SK-N-SH (cell line): ENCODE measurements around the gene VAMP5. TPM values are rescaled to one million over a fixed set of nuclear protein-coding genes. Genes with fewer than 3 reads are reported as not detected.

ENCODE experiments used
- CTCF ChIA-PET: fragments of 300-600, 350-600 bp; formaldehyde crosslinking; extraction: SDS; loops from one replicate; lab custom pipeline; 2021; lab: Yijun Ruan, JAX
- POLR2A ChIA-PET: fragments of 350-600 bp; sonication (Branson Sonifier 250); formaldehyde crosslinking; extraction: SDS; loops from one replicate; lab custom pipeline; 2020; ENCODE audit warnings: antibody characterized with exemption, inconsistent platforms; lab: Yijun Ruan, JAX
- DNase-seq: peaks from one replicate; pipeline ENCODE4 v3.0.0; 2012
- H2AFZ ChIP-seq: fragments of 200-600 bp; sonication (generic); 2 replicates; pipeline ENCODE4 v1.8.1; 2016; ENCODE audit warnings: antibody characterized with exemption, mild to moderate bottlenecking, low read depth
- H3F3A ChIP-seq: fragments of 200-600 bp; sonication (generic); replicated peaks from 2 replicates; pipeline ENCODE3; 2016; ENCODE audit warnings: antibody characterized with exemption, mild to moderate bottlenecking; ENCODE audit not compliant: insufficient read depth
- H3K27ac ChIP-seq, 2 experiments: fragments of 200-500 bp in 1 of 2; fragments of 200-600 bp in 1 of 2; sonication (Bioruptor generic) in 1 of 2; sonication (generic), shearing (Covaris generic) in 1 of 2; 2 replicates each; pipeline versions ENCODE4 v1.5.1 to v1.6.1; 2014 to 2016; ENCODE audit warnings: low read depth in 2 of 2, inconsistent platforms in 1 of 2, low read length in 1 of 2, mild to moderate bottlenecking in 1 of 2, mixed read lengths in 1 of 2
- H3K27me3 ChIP-seq: fragments of 200-600 bp; sonication (generic), shearing (Covaris generic); 2 replicates; pipeline ENCODE4 v1.6.1; 2016; ENCODE audit warnings: mixed run types; ENCODE audit not compliant: insufficient read depth
- H3K36me3 ChIP-seq, 2 experiments: fragments of 200-500 bp in 1 of 2; fragments of 200-600 bp in 1 of 2; sonication (Bioruptor generic) in 1 of 2; sonication (generic) in 1 of 2; replicated peaks in 1 of 2; 2 replicates each; pipeline versions ENCODE3 to v1.5.1; 2014 to 2016; ENCODE audit warnings: low read length in 1 of 2, mild to moderate bottlenecking in 1 of 2; ENCODE audit not compliant: insufficient read depth in 2 of 2, control insufficient read depth in 1 of 2
- H3K4me1 ChIP-seq, 2 experiments: fragments of 200-500 bp in 1 of 2; fragments of 200-600 bp in 1 of 2; sonication (Bioruptor generic) in 1 of 2; sonication (generic), shearing (Covaris generic) in 1 of 2; 2 replicates each; pipeline versions ENCODE4 v1.5.1 to v1.6.1; 2014 to 2016; ENCODE audit warnings: low read depth in 1 of 2, low read length in 1 of 2, mixed run types in 1 of 2; ENCODE audit not compliant: insufficient read depth in 2 of 2, control insufficient read depth in 1 of 2
- H3K4me2 ChIP-seq: fragments of 200-600 bp; sonication (generic), shearing (Covaris generic); 2 replicates; pipeline ENCODE4 v1.6.1; 2017; ENCODE audit warnings: mixed run types
- H3K4me3 ChIP-seq, 2 experiments: fragments of 200-500 bp in 1 of 2; fragments of 200-600 bp in 1 of 2; sonication (Bioruptor generic) in 1 of 2; sonication (generic), shearing (Covaris generic) in 1 of 2; 2 replicates each; pipeline versions ENCODE4 v1.5.1 to v1.8.1; 2014 to 2016; ENCODE audit warnings: low read depth in 2 of 2, inconsistent platforms in 1 of 2, low read length in 1 of 2, mild to moderate bottlenecking in 1 of 2, mixed read lengths in 1 of 2, moderate library complexity in 1 of 2
- H3K79me2 ChIP-seq: fragments of 200-600 bp; sonication (generic); 2 replicates; pipeline ENCODE4 v1.8.1; 2017; ENCODE audit warnings: mild to moderate bottlenecking; ENCODE audit not compliant: insufficient read depth
- H3K9ac ChIP-seq: fragments of 200-600 bp; sonication (generic); 2 replicates; pipeline ENCODE4 v1.6.1; 2017; ENCODE audit warnings: mixed run types
- H3K9me2 ChIP-seq: fragments of 200-600 bp; sonication (generic); 2 replicates; pipeline ENCODE4 v1.6.1; 2017; ENCODE audit warnings: mixed run types
- H3K9me3 ChIP-seq: fragments of 200-600 bp; sonication (generic); 2 replicates; pipeline ENCODE4 v1.6.1; 2017; ENCODE audit warnings: mixed run types, mild to moderate bottlenecking, moderate library complexity
- H4K20me1 ChIP-seq: fragments of 200-600 bp; sonication (generic); 2 replicates; pipeline ENCODE4 v1.6.1; 2017; ENCODE audit warnings: mild to moderate bottlenecking, mixed run types; ENCODE audit not compliant: insufficient read depth
- EZH2phosphoT487 ChIP-seq: fragments of 200-600 bp; sonication (generic); IDR thresholded peaks from 2 replicates; pipeline ENCODE4 v1.6.1; 2017; ENCODE audit warnings: low read depth, mixed run types, mild to moderate bottlenecking, antibody characterized with exemption, moderate library complexity, borderline replicate concordance
- RAD21 ChIP-seq: IDR thresholded peaks from 2 replicates; pipeline ENCODE4 v1.6.1; 2012; ENCODE audit warnings: mild to moderate bottlenecking, low read length
- TEAD4 ChIP-seq: IDR thresholded peaks from 2 replicates; pipeline ENCODE4 v1.4.0; 2012; ENCODE audit warnings: mild to moderate bottlenecking, borderline replicate concordance; ENCODE audit not compliant: insufficient read depth
- WGBS: methylation state at CpG from one replicate; pipeline ENCODE4 v1.1.6; 2017; ENCODE audit warnings: low lambda C conversion rate; 5-methylcytosine and 5-hydroxymethylcytosine counted together
- polyA plus RNA-seq, 3 experiments: library from polyadenylated mRNA; depleted of rRNA; stranded (reverse); fragments of >200 nt; gene quantifications; 2 replicates each; pipeline ENCODE4 v1.2.3, GENCODE V29; 2012
- TF ChIP-seq, protein P1 (sequence below): fragments of 200-600 bp; sonication (generic); IDR thresholded peaks from 2 replicates; pipeline ENCODE4 v1.6.1; 2017; ENCODE audit warnings: antibody characterized with exemption, mild to moderate bottlenecking, moderate library complexity
- TF ChIP-seq, protein P2 (sequence below): IDR thresholded peaks from 2 replicates; pipeline ENCODE4 v1.4.0; 2012; ENCODE audit warnings: low read depth, borderline replicate concordance
- TF ChIP-seq, protein P3 (sequence below): fragments of 150-350 bp; IDR thresholded peaks from 2 replicates; pipeline ENCODE4 v1.6.1; 2016; ENCODE audit warnings: mild to moderate bottlenecking, low read depth, low read length
- TF ChIP-seq, protein P4 (sequence below): IDR thresholded peaks from 2 replicates; pipeline ENCODE4 v1.4.0; 2012; ENCODE audit warnings: low read depth

Gene VAMP5
- polyA plus RNA-seq, 1 of the 3 experiments (the other 2 are of a cell fraction) = 12.0 TPM

DNA sequence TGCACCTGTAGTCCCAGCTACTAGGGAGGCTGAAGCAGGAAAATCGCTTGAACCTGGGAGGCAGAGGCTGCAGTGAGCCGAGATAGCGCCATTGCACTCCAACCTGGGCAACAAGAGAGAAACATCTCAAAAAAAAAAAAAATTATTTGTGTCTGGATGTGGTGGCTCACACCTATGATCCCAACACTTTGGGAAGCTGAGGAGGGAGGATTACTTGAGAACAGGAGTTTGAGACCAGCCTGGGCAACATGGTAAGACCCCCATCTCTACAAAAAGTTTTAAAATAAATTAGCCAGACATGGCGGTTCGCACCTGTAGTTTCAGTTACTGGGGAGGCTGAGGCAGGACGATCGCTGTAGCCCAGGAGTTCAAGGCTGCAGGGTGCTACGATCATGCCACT, 8.5 kb upstream of the VAMP5 start (continued):
- no peak for TF ChIP-seq EZH2phosphoT487
- TF ChIP-seq, protein P1, sequence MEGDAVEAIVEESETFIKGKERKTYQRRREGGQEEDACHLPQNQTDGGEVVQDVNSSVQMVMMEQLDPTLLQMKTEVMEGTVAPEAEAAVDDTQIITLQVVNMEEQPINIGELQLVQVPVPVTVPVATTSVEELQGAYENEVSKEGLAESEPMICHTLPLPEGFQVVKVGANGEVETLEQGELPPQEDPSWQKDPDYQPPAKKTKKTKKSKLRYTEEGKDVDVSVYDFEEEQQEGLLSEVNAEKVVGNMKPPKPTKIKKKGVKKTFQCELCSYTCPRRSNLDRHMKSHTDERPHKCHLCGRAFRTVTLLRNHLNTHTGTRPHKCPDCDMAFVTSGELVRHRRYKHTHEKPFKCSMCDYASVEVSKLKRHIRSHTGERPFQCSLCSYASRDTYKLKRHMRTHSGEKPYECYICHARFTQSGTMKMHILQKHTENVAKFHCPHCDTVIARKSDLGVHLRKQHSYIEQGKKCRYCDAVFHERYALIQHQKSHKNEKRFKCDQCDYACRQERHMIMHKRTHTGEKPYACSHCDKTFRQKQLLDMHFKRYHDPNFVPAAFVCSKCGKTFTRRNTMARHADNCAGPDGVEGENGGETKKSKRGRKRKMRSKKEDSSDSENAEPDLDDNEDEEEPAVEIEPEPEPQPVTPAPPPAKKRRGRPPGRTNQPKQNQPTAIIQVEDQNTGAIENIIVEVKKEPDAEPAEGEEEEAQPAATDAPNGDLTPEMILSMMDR = no peak
- TF ChIP-seq, protein P2, sequence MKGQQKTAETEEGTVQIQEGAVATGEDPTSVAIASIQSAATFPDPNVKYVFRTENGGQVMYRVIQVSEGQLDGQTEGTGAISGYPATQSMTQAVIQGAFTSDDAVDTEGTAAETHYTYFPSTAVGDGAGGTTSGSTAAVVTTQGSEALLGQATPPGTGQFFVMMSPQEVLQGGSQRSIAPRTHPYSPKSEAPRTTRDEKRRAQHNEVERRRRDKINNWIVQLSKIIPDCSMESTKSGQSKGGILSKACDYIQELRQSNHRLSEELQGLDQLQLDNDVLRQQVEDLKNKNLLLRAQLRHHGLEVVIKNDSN = no peak
- TF ChIP-seq, protein P3, sequence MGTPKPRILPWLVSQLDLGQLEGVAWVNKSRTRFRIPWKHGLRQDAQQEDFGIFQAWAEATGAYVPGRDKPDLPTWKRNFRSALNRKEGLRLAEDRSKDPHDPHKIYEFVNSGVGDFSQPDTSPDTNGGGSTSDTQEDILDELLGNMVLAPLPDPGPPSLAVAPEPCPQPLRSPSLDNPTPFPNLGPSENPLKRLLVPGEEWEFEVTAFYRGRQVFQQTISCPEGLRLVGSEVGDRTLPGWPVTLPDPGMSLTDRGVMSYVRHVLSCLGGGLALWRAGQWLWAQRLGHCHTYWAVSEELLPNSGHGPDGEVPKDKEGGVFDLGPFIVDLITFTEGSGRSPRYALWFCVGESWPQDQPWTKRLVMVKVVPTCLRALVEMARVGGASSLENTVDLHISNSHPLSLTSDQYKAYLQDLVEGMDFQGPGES = no peak

DNA sequence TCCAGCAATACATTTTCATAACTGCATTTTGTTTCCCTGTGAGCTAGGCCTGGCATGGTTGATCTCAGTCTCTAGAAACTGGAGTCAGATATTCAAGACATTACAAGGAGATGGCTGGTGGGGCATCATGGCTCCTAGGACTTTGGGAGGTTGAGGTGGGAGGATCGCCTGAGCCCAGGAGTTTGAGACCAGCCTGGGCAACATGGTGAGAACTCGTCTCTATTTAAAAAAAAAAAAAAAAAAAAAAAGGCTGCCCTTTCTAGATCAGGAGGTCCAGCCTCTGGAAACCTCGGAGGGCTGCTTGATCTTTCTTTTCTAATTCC, 7.2 kb upstream of the VAMP5 start:
- H3F3A ChIP-seq = no peaks in the 10 kb centered on the region
- H3K4me1 ChIP-seq = no peaks in the 10 kb centered on the region
- WGBS = 72% methylated on average over 3 of the region's 3 CpGs
- ChIA-PET POLR2A (interaction anchor here (0.7 to 1.0 kb wide), 2 partner anchors 15 to 38 kb away, joined by 5 to 6 read pairs; partner anchors contain the start of gene MAT2A), CTCF (no interaction called here)
- H3K36me3 ChIP-seq = no peaks in the 10 kb centered on the region
- no peaks in the 10 kb centered on the region for H3K9me2 ChIP-seq
- no peaks in the 10 kb centered on the region for H3K9me3 ChIP-seq
- no peak overlapping the region for H3K4me2 ChIP-seq
- no peaks in the 10 kb centered on the region for H4K20me1 ChIP-seq
- no peak overlapping the region for H3K9ac ChIP-seq
- H3K27ac ChIP-seq = no peak overlapping the region
- H3K4me3 ChIP-seq = no peak overlapping the region
- H3K27me3 ChIP-seq = peaks cover 10% of the 10 kb centered on the region; the same call in 1 of the 2 replicates
- H2AFZ ChIP-seq = no peak overlapping the region
- TF ChIP-seq, protein P4, sequence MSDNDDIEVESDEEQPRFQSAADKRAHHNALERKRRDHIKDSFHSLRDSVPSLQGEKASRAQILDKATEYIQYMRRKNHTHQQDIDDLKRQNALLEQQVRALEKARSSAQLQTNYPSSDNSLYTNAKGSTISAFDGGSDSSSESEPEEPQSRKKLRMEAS = no peak
- TF ChIP-seq TEAD4 (no peak), RAD21 (no peak)
- TF ChIP-seq, protein P1 = no peak
- no peak for DNase-seq
- H3K79me2 ChIP-seq = no peaks in the 10 kb centered on the region
